Transverse colon (tissue), 4 donors: Measurements from ENCODE around the gene SLC5A3.

Experiments
- POLR2A ChIP-seq: fragments of 450-650 bp; IDR thresholded peaks from one replicate; pipeline ENCODE4 v1.6.1; 2016; ENCODE audit warnings: antibody characterized with exemption, mild to moderate bottlenecking, moderate library complexity
- POLR2AphosphoS5 ChIP-seq, 3 donors: sonication (generic); formaldehyde crosslinking; IDR thresholded peaks; one replicate each; pipeline ENCODE4 v1.6.1; 2016; ENCODE audit warnings: antibody characterized with exemption in 3 of 3
- TF ChIP-seq, protein P1 (sequence below), 5 experiments: fragments of 200-600 bp in 3 of 5; fragments of 450-650 bp in 2 of 5; sonication (generic) in 3 of 5; IDR thresholded peaks; 1 replicate in 2 of 5; 2 replicates in 3 of 5; pipeline ENCODE4 v1.5.1; 2016 to 2017; ENCODE audit warnings: antibody characterized with exemption in 5 of 5, inconsistent platforms in 3 of 5, mild to moderate bottlenecking in 2 of 5, moderate library complexity in 1 of 5

DNA sequence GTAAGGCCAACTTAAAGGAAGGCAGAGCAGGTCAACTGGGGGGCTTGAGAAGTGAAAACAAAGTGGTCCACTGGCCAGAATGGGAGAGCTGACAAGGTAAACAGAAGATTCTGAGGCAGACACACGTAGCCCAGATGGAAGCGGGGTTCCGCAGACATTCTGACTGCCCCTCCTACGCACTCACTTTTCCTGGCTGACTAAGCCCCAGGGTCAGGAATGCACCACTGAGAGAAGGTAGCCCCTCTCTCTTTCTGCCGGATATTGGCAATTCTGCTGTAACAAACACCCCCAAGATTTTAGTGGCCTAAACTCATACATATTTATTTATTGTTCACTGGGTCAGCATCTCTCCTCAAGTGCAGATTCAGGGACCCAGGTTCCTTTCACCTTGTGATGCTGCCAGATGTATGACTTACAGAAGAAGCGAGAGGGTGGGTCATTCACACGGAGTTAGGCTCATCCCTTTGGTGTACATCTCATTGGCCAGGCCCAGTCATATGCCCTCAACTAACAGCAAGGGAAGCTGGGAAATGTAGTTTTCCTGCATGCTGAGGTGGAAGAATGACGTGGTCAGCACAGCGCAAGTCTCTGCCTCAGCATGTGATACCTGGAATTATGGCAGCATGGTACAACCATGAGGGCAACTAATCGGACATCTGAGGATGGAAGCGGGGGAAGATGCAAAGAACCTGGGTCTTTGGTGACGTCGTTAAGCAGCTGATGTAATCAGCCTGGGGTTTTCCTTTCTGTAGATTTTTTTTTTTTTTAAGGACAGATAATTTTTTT is 43.4 kb upstream of the SLC5A3 start:
- no peak for TF ChIP-seq POLR2A
- no peak for TF ChIP-seq POLR2AphosphoS5 (IDR thresholded peaks at IDR 0.05)
- TF ChIP-seq, protein P1, sequence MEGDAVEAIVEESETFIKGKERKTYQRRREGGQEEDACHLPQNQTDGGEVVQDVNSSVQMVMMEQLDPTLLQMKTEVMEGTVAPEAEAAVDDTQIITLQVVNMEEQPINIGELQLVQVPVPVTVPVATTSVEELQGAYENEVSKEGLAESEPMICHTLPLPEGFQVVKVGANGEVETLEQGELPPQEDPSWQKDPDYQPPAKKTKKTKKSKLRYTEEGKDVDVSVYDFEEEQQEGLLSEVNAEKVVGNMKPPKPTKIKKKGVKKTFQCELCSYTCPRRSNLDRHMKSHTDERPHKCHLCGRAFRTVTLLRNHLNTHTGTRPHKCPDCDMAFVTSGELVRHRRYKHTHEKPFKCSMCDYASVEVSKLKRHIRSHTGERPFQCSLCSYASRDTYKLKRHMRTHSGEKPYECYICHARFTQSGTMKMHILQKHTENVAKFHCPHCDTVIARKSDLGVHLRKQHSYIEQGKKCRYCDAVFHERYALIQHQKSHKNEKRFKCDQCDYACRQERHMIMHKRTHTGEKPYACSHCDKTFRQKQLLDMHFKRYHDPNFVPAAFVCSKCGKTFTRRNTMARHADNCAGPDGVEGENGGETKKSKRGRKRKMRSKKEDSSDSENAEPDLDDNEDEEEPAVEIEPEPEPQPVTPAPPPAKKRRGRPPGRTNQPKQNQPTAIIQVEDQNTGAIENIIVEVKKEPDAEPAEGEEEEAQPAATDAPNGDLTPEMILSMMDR (IDR thresholded peaks at IDR 0.05) = no peak
